RKO (cell line): Measurements from ENCODE around the gene COL4A6.

ENCODE experiments used
- DNase-seq: peaks from one replicate; pipeline ENCODE4 v3.0.0-alpha.2; 2016; ENCODE audit warnings: low spot score

COL4A6 gene

DNA sequence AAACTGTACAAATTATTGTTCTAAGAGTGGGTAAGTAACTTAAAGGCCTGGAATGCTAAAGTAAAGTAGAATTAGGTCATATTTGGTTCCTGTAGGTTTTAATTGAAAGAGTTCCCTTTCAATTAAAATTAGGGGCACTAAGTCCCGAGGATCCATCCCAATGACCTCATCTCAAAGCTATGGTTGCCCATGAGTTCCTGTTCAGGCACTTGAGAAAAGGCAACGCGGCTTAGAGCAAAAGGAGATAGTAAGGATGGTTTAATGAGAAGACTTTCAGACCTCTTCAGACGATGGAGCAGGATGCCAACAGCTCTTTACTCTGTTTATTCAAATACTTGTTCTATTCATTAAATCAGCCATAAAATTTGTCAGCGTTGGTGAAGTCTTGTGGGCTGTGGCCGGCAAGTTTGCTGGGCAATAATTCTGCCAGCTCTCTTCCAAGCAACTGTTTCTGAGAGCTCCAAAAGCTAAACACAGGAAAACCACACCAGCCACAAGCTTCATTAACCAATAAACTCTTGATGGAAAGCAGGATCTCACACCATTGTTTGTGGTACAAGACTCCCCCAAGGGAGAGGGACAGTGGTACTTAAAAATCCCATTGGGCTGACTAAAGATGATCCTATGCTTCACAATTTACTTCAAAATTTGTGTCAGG lies 167.4 kb downstream of the COL4A6 start:
- DNase-seq, result no peak

DNA sequence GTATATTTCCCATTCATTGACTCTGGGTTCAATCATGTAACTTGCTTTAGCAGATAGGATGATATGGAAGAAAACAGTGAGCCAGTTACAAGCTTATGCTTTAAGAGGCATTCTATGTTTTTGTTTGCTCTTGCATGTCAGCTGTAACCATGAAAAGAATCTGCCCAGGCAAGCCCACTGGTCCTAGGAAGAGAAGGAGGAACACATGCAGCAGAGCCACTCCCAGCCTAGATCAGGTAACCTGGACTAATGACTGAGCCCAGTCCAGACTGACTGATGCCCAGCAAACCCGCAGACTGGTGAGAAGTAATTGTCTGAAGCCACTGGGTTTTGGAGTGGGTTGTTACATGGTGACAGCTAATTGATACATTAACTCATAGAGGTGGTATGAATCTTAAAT lies 167.9 kb downstream of the COL4A6 start:
- no peak for DNase-seq

DNA sequence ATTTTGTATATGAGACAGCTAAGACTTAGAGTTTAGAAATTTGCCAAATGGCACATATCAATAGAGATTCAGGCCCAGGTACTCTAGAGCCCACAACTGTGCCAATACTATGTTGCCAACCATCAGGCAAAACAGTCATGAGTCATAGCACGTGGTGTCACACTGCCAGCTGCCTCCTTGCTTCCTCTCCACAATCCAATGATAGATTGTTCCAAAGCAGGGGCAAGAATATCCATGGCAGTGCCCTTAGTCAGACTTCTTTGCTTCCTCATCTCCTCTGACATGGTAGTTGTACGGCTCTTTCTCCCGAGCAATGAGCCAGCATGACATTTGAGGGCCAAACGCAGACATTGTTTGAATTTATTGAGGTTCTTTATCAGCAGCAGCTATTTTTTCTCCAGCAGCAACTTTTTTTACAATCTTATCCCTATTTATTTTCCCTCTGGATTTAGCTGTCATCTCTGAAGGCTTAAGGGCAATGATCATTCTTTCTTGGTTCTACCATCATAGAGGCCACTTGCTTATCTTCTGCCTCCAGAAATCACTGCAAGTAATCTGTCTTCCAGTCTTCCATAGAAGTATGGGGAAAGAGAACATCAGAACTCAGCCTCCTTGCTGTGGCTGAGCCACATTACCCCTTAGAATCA lies 169.7 kb downstream of the COL4A6 start:
- peak; percentile 9 for DNase-seq

DNA sequence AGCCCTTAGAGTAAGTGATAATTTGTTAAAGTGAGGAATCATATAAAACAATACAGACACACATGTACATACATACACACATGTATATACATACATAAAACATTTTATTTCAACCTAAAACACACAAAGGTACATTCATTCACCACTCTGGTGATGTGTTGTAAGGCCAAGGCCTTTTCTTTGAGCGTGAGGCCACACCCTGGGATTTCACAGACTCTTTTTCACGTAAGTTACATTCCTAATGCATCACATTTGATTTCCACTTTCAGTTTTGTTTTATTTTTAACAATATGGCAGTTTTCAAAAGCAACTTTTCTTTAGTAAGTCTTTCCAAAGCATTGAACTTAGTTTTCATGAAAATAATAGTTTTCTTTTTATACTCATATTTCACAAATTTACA lies 170.7 kb downstream of the COL4A6 start:
- DNase-seq, result no peak

DNA sequence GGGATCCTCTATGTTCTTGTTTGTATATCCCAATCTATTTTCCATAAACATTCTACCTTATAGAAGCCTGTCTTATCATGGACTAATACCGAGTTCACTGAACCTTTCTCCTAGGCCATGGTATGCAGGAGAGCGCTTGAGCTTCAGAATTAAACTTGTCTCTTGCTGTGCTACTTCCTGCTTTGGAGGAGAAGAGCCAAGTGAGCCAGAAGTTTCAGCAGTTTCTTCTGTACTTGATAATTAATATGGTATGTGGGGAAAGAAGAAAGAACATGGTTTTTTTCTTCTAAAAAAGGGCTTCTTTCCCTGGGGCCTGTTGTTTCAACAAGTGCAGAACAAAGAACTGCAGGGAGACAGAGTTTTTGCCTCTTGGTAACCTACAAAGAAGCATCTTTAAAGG lies 173.8 kb downstream of the COL4A6 start:
- no peak for DNase-seq

DNA sequence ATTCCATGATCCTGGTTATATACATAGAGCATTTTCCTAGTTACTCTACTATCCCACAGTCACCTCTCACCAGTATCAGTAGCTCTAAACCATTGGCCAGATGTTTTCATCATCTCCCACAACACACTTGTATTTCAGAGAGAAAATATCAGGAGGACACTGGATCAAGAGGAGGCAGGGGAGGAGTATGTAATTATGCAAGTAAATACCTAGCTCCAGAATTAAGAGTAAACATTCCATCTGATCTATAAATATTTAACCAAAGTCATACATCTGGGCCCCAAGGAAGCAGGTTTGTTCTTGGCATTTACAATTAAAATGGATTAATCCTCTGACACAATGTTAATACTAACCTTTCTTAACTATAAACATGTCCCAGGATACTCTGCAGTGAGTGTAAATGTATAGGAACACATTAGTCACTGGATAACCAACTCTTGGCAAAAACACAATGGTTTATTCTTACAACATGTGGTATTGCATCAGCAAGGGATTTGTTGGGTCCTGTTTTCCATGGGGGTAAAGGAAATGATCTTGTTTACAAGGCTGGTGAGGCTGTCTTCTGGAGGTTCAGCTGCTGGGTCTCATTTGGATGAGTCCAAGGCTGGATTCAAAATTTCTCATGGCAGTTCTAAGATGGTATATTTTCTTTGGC lies 176.5 kb downstream of the COL4A6 start:
- no peak for DNase-seq

DNA sequence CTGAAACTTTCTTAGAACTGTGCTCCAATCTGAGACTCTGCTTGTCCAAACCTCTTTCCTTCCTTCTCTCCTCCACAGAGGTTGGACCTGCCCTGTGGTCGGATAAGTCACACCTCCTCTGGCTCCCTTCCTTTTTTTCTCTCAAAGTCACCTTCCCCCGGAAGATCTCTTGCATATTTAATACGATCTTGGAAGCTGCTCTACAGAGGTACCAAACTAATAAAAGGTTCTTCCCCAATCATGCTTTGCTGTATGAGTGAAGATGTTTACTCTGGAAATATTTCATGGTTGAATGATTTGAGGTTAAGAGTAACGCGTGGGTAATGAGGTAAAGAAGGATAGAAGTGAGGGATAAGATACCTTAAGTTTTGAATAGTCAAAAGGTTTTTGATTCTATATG lies 180.7 kb downstream of the COL4A6 start:
- no peak for DNase-seq

DNA sequence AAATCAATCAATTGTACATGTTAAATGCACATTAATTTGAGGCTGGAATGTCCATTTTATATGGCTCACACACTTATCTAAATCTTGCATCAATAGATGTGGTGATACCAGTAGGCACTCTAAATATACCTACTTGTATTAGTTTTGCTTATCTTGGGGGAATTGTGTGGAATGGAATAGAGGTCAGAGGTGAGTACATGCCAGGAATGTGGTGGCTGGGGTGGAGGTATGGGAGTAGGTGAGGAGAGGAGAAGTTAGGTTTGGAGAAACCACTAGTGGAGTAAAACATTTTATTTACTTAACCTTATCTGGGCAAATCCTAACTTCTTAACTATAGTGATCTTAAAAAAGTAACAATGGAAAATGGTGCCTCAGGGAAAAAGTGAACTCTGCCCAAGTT lies 183.6 kb downstream of the COL4A6 start:
- no peak for DNase-seq

DNA sequence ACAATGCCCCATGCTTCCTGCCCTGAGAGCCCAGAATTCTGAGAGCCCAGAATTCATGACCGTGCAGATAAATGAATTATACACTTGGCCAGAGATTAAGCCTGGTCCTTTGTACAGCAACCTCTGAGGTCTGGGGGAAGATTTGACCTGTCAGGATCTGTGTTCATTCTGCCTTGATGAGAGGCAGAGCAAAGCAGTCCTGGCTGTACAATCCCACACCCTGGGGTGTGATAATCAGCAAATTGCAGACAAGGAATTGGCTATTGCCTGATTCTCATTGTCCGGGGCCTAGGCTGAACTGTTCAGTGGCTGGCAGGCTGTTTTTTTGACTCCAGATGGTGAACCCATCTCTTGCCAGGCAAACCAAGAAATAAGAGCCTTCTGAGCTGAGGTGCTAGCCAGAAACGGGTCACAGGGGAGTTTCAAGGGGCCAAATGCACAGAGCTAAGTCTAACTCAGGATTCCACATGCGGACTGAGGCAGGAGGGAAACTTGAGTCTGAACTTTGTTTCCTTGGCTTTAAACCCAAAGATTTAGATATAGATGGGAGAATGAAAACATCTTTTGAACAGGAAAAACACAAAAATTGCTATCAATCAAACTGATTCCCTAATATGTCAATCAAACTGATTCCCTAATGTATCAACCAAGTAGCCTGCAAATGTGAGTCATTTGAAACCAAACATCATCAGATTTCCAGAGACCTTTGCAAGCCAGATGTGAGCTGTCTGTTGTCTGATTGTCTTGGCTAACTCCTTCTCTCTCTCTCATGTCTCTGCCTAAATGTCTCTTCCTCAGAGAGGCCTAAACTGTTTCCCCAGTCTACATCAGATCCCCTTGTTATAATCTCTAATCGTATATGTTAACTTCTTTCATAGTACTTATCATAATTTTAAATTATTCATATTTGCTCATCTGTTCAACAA lies 187.3 kb downstream of the COL4A6 start:
- no peak for DNase-seq

DNA sequence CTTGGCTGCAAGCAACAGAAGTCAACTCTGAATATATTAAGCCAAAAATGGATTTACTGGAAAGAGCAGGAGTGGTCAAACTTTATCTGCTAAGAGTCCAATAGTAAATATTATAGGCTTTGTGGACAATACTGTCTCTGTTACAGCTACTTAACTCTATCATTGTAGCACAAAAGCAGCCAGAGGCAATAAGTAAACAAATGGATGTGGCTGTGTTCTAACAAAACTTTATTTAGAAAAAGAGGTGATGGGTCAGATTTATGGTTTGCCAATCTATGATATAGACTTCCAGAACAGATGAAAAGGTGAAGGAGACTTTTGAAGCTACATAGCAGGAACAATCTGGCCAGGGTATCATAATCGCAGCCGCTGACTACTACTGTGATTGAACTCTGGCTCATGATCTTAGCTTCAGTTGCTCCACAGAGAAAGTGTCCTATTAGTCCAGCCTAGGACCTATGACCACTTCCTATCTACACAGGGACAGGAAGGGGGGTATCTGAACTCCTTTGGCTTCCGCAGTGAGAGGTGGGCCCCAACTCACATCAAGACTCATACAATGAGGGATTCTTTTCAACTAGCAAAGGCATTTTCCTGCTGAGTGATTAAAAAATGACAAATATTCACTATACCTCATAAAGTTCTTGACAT lies 191.8 kb downstream of the COL4A6 start:
- no peak for DNase-seq

DNA sequence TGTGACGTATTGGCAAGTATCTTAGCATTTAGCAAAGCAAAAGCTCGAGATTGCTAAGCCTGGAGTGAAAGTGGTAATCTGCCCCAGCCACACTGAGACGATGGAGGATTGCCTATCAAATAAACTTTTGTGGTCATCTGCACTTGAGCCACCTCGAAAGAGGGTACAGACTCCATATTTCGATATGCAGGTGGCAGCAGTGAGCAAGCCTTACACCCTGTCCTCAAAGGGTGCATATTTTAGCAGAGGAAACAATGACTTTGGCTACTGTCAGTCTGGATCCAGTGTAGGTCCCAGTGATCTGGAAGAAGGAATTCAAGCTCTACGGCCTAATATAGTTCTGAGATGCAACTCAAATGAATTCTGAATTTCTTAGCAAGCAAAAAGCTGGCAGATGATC lies 192.8 kb downstream of the COL4A6 start:
- no peak for DNase-seq

DNA sequence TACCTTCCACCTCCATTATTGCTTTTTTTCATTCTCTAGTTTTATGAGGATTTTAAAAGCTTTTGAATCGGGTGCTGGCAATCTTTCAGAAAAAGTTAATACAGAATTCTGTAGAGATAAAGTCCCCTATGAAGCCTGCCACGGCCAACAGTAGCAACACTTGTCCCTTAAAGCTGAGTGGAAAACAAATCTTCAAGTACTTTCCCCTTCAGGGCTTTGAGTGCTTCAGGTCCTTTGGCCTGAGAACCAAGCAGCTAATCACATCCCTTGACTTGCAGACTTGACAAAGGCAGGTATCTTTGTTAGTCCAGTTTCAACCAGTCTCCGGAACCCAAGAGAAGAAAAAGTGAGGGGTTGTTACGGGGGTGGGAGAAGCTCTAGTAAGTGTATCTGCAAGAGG lies 202.2 kb downstream of the COL4A6 start:
- DNase-seq, result no peak

DNA sequence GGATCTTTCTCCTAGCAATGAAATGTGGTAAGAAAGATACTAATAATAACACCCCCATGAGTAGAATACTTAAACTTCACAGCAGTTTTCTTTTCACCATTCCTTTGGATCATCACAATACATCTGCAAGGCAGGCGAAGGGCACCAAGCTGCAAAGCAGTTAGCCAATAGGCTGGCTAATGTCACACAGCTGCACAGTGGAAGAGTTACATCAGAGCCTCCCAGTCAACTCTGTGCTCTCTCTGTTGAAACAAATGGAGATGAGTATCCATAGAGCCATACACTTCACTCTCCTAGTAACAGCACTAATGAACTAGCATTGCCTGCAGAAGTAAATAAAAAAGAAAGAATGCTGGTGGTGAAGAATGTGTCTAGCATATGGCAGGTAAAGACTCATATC lies 207.6 kb downstream of the COL4A6 start:
- DNase-seq, result no peak

DNA sequence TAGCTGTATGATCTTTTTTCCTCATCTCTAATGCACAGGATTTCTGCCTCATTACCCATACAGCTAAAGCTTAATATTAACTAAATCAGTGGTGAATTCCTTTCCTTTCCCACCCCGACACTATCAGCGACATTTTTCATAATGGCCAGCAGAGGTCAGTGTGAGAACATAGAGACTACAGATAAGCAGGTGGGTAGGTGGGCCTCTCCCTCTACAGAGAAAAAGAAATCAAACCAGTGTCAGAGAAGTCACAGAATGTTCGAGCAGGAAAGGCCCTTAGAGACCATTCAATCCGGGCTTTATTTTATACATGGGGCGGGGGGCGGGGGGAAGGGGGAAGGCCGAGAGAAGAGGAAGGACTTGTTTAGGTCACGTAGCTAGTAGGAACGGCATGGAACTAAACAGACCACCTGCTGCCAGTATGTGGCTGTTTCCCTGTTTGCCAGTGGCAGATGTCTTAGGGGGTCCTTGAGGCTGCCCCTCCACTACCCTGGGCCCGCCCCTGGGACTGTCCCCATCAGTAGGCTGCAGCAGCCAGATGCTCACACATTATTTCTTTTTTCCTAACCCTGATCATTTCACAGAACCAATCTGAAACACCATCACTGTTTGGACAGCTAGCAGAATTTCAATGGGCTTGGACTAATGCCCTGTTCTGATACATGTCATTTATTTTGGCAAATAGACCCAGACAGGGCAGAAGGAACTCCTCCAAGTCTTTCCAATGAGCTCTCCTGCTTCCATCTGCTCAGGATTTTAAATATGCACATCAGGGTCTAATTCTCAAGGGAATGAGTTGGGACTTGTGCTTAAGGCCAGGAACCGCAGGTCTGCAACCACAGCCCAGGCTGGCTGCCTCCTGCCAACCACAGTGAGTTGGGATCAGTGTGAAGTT lies 213.2 kb downstream of the COL4A6 start:
- DNase-seq, result peak; percentile 30

DNA sequence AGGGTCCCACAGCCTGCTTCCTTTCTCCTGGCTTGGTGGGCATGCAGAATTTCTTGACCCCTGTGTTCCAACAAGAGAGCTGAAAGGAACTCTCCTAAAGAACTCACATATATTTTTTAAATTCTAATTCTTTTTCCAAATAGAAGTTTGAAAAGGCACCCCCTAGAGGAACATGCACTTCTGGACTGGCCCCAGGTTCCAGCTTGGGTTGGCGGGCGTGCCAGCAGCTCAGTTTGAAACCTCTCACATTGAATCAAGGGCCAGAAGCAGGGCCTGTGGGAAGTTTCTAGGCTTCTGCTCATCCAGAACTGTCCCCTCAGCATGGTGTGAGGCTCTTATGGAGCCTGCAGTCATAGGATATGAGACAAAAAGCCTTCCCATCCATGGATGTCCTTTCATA lies 214.0 kb downstream of the COL4A6 start:
- no peak for DNase-seq

DNA sequence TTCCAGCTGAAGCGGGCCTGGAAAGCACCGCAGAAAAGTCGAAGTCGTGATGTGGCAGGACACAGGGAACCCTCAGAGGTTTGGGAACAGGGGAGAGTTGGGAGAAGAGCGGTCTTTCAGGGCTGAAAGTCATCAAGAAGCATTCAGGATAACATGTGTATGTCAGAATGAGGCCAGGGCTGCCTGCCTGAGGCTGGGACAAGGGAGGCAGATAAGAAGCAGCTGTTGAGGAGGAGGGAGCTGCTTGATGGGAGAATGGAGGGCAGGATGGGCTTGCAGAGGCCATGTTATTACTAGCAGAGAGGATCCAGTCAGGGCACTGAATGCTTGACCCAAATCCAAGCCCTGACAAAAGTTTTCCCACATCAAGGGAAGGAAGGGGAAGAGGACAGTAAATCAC lies 214.6 kb downstream of the COL4A6 start:
- DNase-seq, result no peak

- DNase-seq, result no peak
Observed at GRCh38 chrX:108221301-108221864, 216.8 kb downstream of the COL4A6 start.

GRCh38 chrX:108219949-108220601 lies 218.1 kb downstream of the COL4A6 start:
- peak; percentile 1 for DNase-seq

DNA sequence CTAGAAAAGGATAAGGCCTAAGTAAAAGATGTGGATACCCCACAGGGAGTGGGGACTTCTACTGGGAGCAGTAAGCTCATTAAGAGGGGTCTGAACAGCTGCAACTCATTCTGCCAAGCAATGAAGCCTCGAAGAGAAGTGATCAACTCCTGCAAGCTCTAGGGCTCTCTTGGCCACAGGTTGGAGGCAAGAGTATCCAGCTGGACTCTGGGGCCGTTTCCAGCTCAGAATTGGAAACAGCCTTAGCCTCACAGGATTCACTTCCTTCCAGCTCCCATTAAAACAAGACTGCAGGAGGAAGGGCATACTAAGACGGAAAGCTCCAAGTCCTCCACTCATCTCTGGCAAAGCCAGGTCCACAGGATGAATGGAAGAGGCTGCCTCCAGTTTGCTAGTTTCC lies 220.3 kb downstream of the COL4A6 start:
- DNase-seq, result no peak

DNA sequence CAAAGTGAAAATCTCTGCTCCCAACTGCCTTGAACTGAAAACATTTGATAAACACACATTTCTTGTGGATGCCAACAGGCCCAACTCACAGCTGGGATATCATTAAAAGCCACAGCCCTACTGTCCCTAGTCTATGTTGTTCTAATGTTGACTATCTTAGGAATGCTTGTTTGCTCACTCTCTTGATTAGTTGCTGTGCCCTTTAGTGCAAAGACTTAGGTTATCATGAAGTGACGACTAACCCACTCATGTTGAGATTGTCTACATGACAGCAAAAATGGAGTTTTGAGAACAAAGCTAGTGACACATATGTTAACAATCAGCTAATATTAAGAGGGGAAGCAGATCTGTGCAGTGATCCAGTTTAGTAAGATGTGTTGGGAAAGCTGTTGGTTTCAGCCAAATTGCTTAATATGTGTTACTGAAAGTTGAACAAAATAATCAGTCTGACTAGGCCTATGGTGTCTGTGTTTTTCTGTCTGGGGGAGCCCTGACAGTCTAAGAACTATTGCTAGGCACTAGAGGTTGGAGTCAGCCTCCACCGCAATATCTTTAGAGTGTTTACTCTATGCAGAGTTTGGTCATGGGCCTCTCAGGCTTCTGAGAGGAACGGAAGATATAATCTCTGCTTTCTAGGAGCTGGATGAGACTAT lies 221.2 kb downstream of the COL4A6 start:
- no peak for DNase-seq
